H1 (cell line): ENCODE results near the gene SLC8A1. TPM values are rescaled to one million over a fixed set of nuclear protein-coding genes. Genes with fewer than 3 reads are reported as not detected.

Experiments used
- CTCF ChIA-PET: fragments of 300-600 bp; sonication (Branson Sonifier 250); formaldehyde crosslinking; loops from one replicate; lab custom pipeline; 2021; ENCODE audit not compliant: partially characterized antibody; lab: Charles Lee
- POLR2A ChIA-PET: fragments of 300-600 bp; sonication (Branson Sonifier 250); formaldehyde crosslinking; loops from one replicate; lab custom pipeline; 2021; ENCODE audit warnings: inconsistent platforms; ENCODE audit not compliant: partially characterized antibody; lab: Charles Lee
- DNase-seq, 2 experiments: peaks; one replicate each; pipeline versions ENCODE4 v3.0.0 to v3.0.0-alpha.2; 2010 to 2022; ENCODE audit warnings: low spot score in 2 of 2, low read depth in 1 of 2, mixed read lengths in 1 of 2
- FAIRE-seq: peaks from 2 replicates; lab custom pipeline; 2011; peaks lifted over from hg19 to GRCh38; lab: Jason Lieb, UNC
- H2AFZ ChIP-seq: 2 replicates; pipeline ENCODE4 v1.8.1; 2012; ENCODE audit warnings: low read length, inconsistent platforms
- H2AK5ac ChIP-seq: 2 replicates; pipeline ENCODE4 v1.6.1; 2013; ENCODE audit warnings: low read depth, low read length
- H2BK120ac ChIP-seq: replicated peaks from 2 replicates; pipeline ENCODE3; 2013; ENCODE audit warnings: low read depth, low read length, inconsistent platforms
- H2BK12ac ChIP-seq: 2 replicates; pipeline ENCODE4 v1.6.1; 2013; ENCODE audit warnings: low read depth, low read length
- H2BK15ac ChIP-seq: 2 replicates; pipeline ENCODE4 v1.6.1; 2013; ENCODE audit warnings: low read length
- H2BK20ac ChIP-seq: 2 replicates; pipeline ENCODE4 v1.6.1; 2013; ENCODE audit warnings: low read length
- H2BK5ac ChIP-seq: 2 replicates; pipeline ENCODE4 v1.6.1; 2013; ENCODE audit warnings: low read depth, low read length
- H3K14ac ChIP-seq: 2 replicates; pipeline ENCODE4 v1.6.1; 2013; ENCODE audit warnings: inconsistent platforms; ENCODE audit not compliant: insufficient read length
- H3K18ac ChIP-seq: 2 replicates; pipeline ENCODE4 v1.6.1; 2013; ENCODE audit warnings: low read length; ENCODE audit errors: extremely low read depth
- H3K23ac ChIP-seq: 2 replicates; pipeline ENCODE4 v1.6.1; 2013; ENCODE audit warnings: inconsistent platforms; ENCODE audit not compliant: insufficient read length
- H3K23me2 ChIP-seq: 2 replicates; pipeline ENCODE4 v1.6.1; 2013; ENCODE audit warnings: low read depth, low read length
- H3K27ac ChIP-seq: 2 replicates; pipeline ENCODE4 v1.6.1; 2011; ENCODE audit warnings: low read depth, low read length, inconsistent platforms
- H3K27me3 ChIP-seq, 4 experiments: replicated peaks in 1 of 4; 1 replicate in 1 of 4; 2 replicates in 3 of 4; pipeline versions ENCODE4 v1.6.1 to v1.8.1; 2011 to 2013; ENCODE audit warnings: low read length in 3 of 4, mild to moderate bottlenecking in 3 of 4, inconsistent platforms in 2 of 4, mixed read lengths in 2 of 4, moderate library complexity in 1 of 4; ENCODE audit not compliant: control insufficient read depth in 3 of 4, insufficient read depth in 3 of 4; ENCODE audit errors: extremely low read depth in 1 of 4
- H3K36me3 ChIP-seq, 4 experiments: 2 replicates each; pipeline versions ENCODE4 v1.6.1 to v1.8.1; 2011 to 2013; ENCODE audit warnings: mild to moderate bottlenecking in 4 of 4, low read length in 3 of 4, moderate library complexity in 2 of 4, control low read depth in 1 of 4, inconsistent platforms in 1 of 4; ENCODE audit not compliant: insufficient read depth in 4 of 4, control insufficient read depth in 2 of 4
- H3K4ac ChIP-seq: replicated peaks from 2 replicates; pipeline ENCODE3; 2013; ENCODE audit warnings: low read length, low read depth, mixed read lengths, inconsistent platforms; ENCODE audit not compliant: insufficient read length
- H3K4me1 ChIP-seq, 4 experiments: replicated peaks in 1 of 4; 1 replicate in 1 of 4; 2 replicates in 3 of 4; pipeline versions ENCODE4 v1.6.1 to v1.8.1; 2011 to 2013; ENCODE audit warnings: low read length in 3 of 4, inconsistent platforms in 2 of 4, mixed read lengths in 1 of 4; ENCODE audit not compliant: insufficient read depth in 4 of 4, control insufficient read depth in 3 of 4
- H3K4me2 ChIP-seq, 2 experiments: 2 replicates each; pipeline versions ENCODE4 v1.6.1 to v1.8.1; 2011 to 2013; ENCODE audit warnings: low read depth in 2 of 2, low read length in 2 of 2, control low read depth in 1 of 2, inconsistent platforms in 1 of 2, mild to moderate bottlenecking in 1 of 2; ENCODE audit not compliant: insufficient read depth in 1 of 2
- H3K4me3 ChIP-seq, 4 experiments: fragments of 200-600, 300-600 bp in 1 of 4; sonication (generic), shearing (Covaris generic), sonication (Bioruptor Twin) in 1 of 4; 2 replicates each; pipeline versions ENCODE4 v1.5.1 to v1.8.1; 2011 to 2016; ENCODE audit warnings: low read length in 4 of 4, low read depth in 3 of 4, control low read depth in 2 of 4, inconsistent platforms in 2 of 4, mild to moderate bottlenecking in 2 of 4, mixed read lengths in 1 of 4, moderate library complexity in 1 of 4; ENCODE audit not compliant: insufficient read depth in 2 of 4; ENCODE audit errors: extremely low read depth in 1 of 4
- H3K56ac ChIP-seq: replicated peaks from 2 replicates; pipeline ENCODE3; 2013; ENCODE audit warnings: low read depth, mild to moderate bottlenecking, mixed read lengths, low read length, inconsistent platforms; ENCODE audit not compliant: insufficient read length
- H3K79me1 ChIP-seq: 2 replicates; pipeline ENCODE4 v1.6.1; 2013; ENCODE audit warnings: low read depth, low read length, control low read depth
- H3K79me2 ChIP-seq, 2 experiments: 2 replicates each; pipeline versions ENCODE4 v1.6.1 to v1.8.1; 2012 to 2013; ENCODE audit warnings: low read length in 2 of 2, mild to moderate bottlenecking in 2 of 2, inconsistent platforms in 1 of 2; ENCODE audit not compliant: insufficient read depth in 2 of 2, control insufficient read depth in 1 of 2
- H3K9ac ChIP-seq, 4 experiments: replicated peaks in 1 of 4; 1 replicate in 1 of 4; 2 replicates in 3 of 4; pipeline versions ENCODE4 v1.6.1 to v1.8.1; 2011 to 2013; ENCODE audit warnings: low read depth in 3 of 4, low read length in 3 of 4, control low read depth in 2 of 4, mild to moderate bottlenecking in 2 of 4, moderate library complexity in 2 of 4, inconsistent platforms in 1 of 4; ENCODE audit errors: extremely low read depth in 1 of 4
- H3K9me3 ChIP-seq, 2 experiments: 2 replicates each; pipeline versions ENCODE4 v1.6.1 to v1.8.1; 2012 to 2013; ENCODE audit warnings: mild to moderate bottlenecking in 2 of 2, moderate library complexity in 2 of 2, control low read depth in 1 of 2, inconsistent platforms in 1 of 2, low read depth in 1 of 2, low read length in 1 of 2, mixed read lengths in 1 of 2; ENCODE audit not compliant: insufficient read depth in 2 of 2
- H4K20me1 ChIP-seq, 2 experiments: replicated peaks in 1 of 2; 2 replicates each; pipeline versions ENCODE3 to v1.8.1; 2011 to 2013; ENCODE audit warnings: inconsistent platforms in 2 of 2, low read length in 2 of 2, mild to moderate bottlenecking in 1 of 2; ENCODE audit not compliant: insufficient read depth in 2 of 2, control insufficient read depth in 1 of 2
- H4K5ac ChIP-seq: 2 replicates; pipeline ENCODE4 v1.6.1; 2013; ENCODE audit warnings: low read length, low read depth, mixed read lengths, inconsistent platforms; ENCODE audit not compliant: insufficient read length
- H4K8ac ChIP-seq: 2 replicates; pipeline ENCODE4 v1.8.0; 2013; ENCODE audit warnings: mild to moderate bottlenecking, moderate library complexity, low read length, inconsistent platforms; ENCODE audit not compliant: insufficient read depth; ENCODE audit errors: extremely low read depth
- H4K91ac ChIP-seq: replicated peaks from 2 replicates; pipeline ENCODE3; 2013; ENCODE audit warnings: low read length, mixed read lengths, inconsistent platforms; ENCODE audit not compliant: insufficient read length
- BCL11A ChIP-seq, 2 experiments: IDR thresholded peaks; one replicate each; pipeline ENCODE4 v1.6.1; 2011; ENCODE audit warnings: low read depth in 2 of 2, low read length in 2 of 2, mild to moderate bottlenecking in 2 of 2
- GABPA ChIP-seq: IDR thresholded peaks from 2 replicates; pipeline ENCODE4 v1.6.1; 2011; ENCODE audit warnings: mild to moderate bottlenecking, low read length, moderate library complexity, borderline replicate concordance; ENCODE audit not compliant: insufficient read depth
- GTF2F1 ChIP-seq: IDR thresholded peaks from 2 replicates; pipeline ENCODE4 v1.6.1; 2012; ENCODE audit warnings: low read depth, low read length, improper control_type of control experiment, borderline replicate concordance
- KDM1A ChIP-seq: fragments of 200-600, 300-600 bp; sonication (generic); IDR thresholded peaks from 2 replicates; pipeline ENCODE4 v1.7.1; 2016; ENCODE audit warnings: mild to moderate bottlenecking, low read length, borderline replicate concordance
- PHF8 ChIP-seq: fragments of 200-600 bp; sonication (generic); conservative IDR thresholded peaks from 2 replicates; pipeline ENCODE4 v1.7.1; 2012; ENCODE audit warnings: low read depth, mild to moderate bottlenecking, inconsistent platforms, low read length, moderate library complexity
- SIN3A ChIP-seq, 2 experiments: IDR thresholded peaks in 1 of 2; conservative IDR thresholded peaks in 1 of 2; 2 replicates each; pipeline ENCODE4 v1.6.1; 2011 to 2012; ENCODE audit warnings: low read length in 2 of 2, improper control_type of control experiment in 1 of 2, low read depth in 1 of 2, mild to moderate bottlenecking in 1 of 2
- SIX5 ChIP-seq: IDR thresholded peaks from 2 replicates; pipeline ENCODE4 v1.6.1; 2011; ENCODE audit warnings: mild to moderate bottlenecking, low read depth, low read length
- SP1 ChIP-seq: IDR thresholded peaks from 2 replicates; pipeline ENCODE4 v1.6.1; 2011; ENCODE audit warnings: low read depth, low read length
- SP2 ChIP-seq: IDR thresholded peaks from 2 replicates; pipeline ENCODE4 v1.6.1; 2012; ENCODE audit warnings: mild to moderate bottlenecking, low read length, inconsistent platforms
- TAF7 ChIP-seq: optimal IDR thresholded peaks from 2 replicates; pipeline ENCODE3; 2011; ENCODE audit warnings: low read depth, mild to moderate bottlenecking, inconsistent platforms, low read length, moderate library complexity, borderline replicate concordance
- WGBS, 2 experiments: shearing (Covaris generic) in 1 of 2; methylation state at CpG; one replicate each; pipeline versions ENCODE4 v1.1.6 to v1.1.7; 2013 to 2015; ENCODE audit warnings: low lambda C conversion rate in 2 of 2, mixed read lengths in 2 of 2, inconsistent platforms in 1 of 2, low coverage in 1 of 2, missing lambda C conversion rate in 1 of 2; ENCODE audit not compliant: insufficient replicate concordance in 2 of 2, insufficient coverage in 1 of 2, insufficient read length in 1 of 2; ENCODE audit errors: extremely low coverage in 1 of 2, missing lambda C conversion rate in 1 of 2; 5-methylcytosine and 5-hydroxymethylcytosine counted together
- polyA plus RNA-seq, 7 experiments: library from polyadenylated mRNA; depleted of rRNA in 3 of 7; stranded (reverse) in 5 of 7; unstranded in 2 of 7; fragments of >200 nt in 5 of 7; fragments of 200-250 nt in 2 of 7; gene quantifications; 1 replicate in 5 of 7; 2 replicates in 1 of 7; 4 replicates in 1 of 7; pipeline versions ENCODE4 v1.2.1 to v1.2.3, GENCODE V29; 2011 to 2013; ENCODE audit warnings: missing spikeins in 2 of 7, mixed read lengths in 2 of 7
- total RNA-seq: library from RNA; stranded (reverse); fragmentation: NEBNext Ultra II Directional; extraction: Animal tissue kit (Norgen Biotek cat#: 25700); gene quantifications from 2 replicates; pipeline ENCODE4 v1.2.1, GENCODE V29; 2021
- TF ChIP-seq, protein P1 (sequence below): IDR thresholded peaks from 2 replicates; pipeline ENCODE4 v1.6.1; 2012; ENCODE audit warnings: inconsistent platforms

SLC8A1 gene
- total and polyA plus RNA-seq, 2 of the 8 experiments (the other 6 are each of a cell fraction or from before 2014, with no cell fraction given), result 0.68 to 3.6 TPM

- Histone ChIP-seq H3K4me3 (no peak overlapping the region), H3K23me2 (no peaks in the 10 kb centered on the region), H3K14ac (no peak overlapping the region), H2BK5ac (no peak overlapping the region), H2BK120ac (no peak overlapping the region), H3K4me1 (no peaks in the 10 kb centered on the region), H2AFZ (no peak overlapping the region), H3K4me2 (no peak overlapping the region), H2BK20ac (no peak overlapping the region), H3K9ac (no peak overlapping the region), H3K79me1 (no peaks in the 10 kb centered on the region), H4K20me1 (no peaks in the 10 kb centered on the region), H3K23ac (no peak overlapping the region), H3K18ac (no peak overlapping the region), H2BK12ac (no peak overlapping the region), H3K27me3 (no peaks in the 10 kb centered on the region), H2BK15ac (no peak overlapping the region), H4K8ac (no peak overlapping the region), H3K9me3 (no peaks in the 10 kb centered on the region; a peak in 1 of 4 replicates), H3K4ac (no peak overlapping the region), H3K56ac (no peak overlapping the region), H3K27ac (no peak overlapping the region), H3K79me2 (no peaks in the 10 kb centered on the region), H3K36me3 (no peaks in the 10 kb centered on the region), H4K5ac (no peak overlapping the region), H2AK5ac (no peak overlapping the region), H4K91ac (no peak overlapping the region)
- CTCF ChIA-PET, result no interaction called here
- 44% methylated on average over 2 of the region's 2 CpGs; no CpG with 5 or more reads in 1 of the 2 experiments for WGBS, 2 experiments
- POLR2A ChIA-PET, result no interaction called here
- TF ChIP-seq, protein P1, sequence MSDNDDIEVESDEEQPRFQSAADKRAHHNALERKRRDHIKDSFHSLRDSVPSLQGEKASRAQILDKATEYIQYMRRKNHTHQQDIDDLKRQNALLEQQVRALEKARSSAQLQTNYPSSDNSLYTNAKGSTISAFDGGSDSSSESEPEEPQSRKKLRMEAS, result no peak
- no peak for TF ChIP-seq KDM1A
- no peak for TF ChIP-seq BCL11A (IDR thresholded peaks at IDR 0.05; ENCODE audit: low read depth in 2 of 2, low read length in 2 of 2)
- TF ChIP-seq GABPA, result no peak
- no peak for TF ChIP-seq TAF7
- no peak for TF ChIP-seq PHF8
- TF ChIP-seq SIX5, result no peak
- TF ChIP-seq SP1, result no peak
- no peak for TF ChIP-seq SIN3A (conservative IDR thresholded peaks at IDR 0.05 in 1 of 2, IDR thresholded peaks at IDR 0.05 in 1 of 2; ENCODE audit: low read depth in 1 of 2, low read length in 2 of 2)
- TF ChIP-seq GTF2F1, result no peak
- no peak for TF ChIP-seq SP2
- DNase-seq (no peak), FAIRE-seq (no peak)
Measured at GRCh38 chr2:40386177-40386576, 65.7 kb downstream of the SLC8A1 start.
